ENCODE measurements around the gene CIT.

DNA sequence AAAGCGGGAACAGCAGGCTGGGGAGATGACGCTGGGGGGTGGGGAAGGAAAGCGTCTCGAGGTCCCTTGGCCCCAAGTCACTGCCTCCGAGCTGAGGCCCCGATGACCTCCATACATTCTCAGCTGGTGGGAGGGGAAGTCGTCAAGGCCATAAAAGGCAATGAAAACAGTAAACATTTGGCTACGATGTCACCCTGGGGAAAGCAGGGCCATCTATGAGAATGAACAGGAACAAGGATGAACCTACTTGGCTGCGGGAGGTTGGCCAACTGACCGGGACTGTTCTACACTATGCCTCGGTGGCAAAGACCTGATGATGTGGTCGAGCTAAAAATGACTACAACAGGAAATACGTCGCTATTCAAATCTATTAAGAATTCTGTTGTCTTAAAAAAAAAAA lies 189.7 kb downstream of the CIT start:
- TF ChIP-seq, protein P1, sequence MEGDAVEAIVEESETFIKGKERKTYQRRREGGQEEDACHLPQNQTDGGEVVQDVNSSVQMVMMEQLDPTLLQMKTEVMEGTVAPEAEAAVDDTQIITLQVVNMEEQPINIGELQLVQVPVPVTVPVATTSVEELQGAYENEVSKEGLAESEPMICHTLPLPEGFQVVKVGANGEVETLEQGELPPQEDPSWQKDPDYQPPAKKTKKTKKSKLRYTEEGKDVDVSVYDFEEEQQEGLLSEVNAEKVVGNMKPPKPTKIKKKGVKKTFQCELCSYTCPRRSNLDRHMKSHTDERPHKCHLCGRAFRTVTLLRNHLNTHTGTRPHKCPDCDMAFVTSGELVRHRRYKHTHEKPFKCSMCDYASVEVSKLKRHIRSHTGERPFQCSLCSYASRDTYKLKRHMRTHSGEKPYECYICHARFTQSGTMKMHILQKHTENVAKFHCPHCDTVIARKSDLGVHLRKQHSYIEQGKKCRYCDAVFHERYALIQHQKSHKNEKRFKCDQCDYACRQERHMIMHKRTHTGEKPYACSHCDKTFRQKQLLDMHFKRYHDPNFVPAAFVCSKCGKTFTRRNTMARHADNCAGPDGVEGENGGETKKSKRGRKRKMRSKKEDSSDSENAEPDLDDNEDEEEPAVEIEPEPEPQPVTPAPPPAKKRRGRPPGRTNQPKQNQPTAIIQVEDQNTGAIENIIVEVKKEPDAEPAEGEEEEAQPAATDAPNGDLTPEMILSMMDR (conservative IDR thresholded peaks at IDR 0.05 in 1 of 2, IDR thresholded peaks at IDR 0.05 in 1 of 2; ENCODE audit: extremely low read depth in 1 of 2, insufficient read depth in 1 of 2, low read depth in 1 of 2, low read length in 2 of 2) = no peak
- TF ChIP-seq EZH2 (IDR thresholded peaks at IDR 0.05; ENCODE audit: borderline replicate concordance, low read length) = no peak
